WTC11 (cell line): Measurements from ENCODE around the gene ADGRG3. TPM values are rescaled to one million over a fixed set of nuclear protein-coding genes. Genes with fewer than 3 reads are reported as not detected.

Experiments
- ATAC-seq: fragments of 200-7000 bp; cut with Tn5 transposase; 2 replicates; pipeline ENCODE4 v1.10.0; 2021; ENCODE audit warnings: mild to moderate bottlenecking, moderate library complexity
- CTCF ChIA-PET: fragments of 300-600 bp; sonication (Branson Sonifier 250); formaldehyde crosslinking; loops from one replicate; lab custom pipeline; 2021; ENCODE audit warnings: antibody characterized with exemption; lab: Charles Lee
- POLR2A ChIA-PET: fragments of 350-600 bp; sonication (Branson Sonifier 250); formaldehyde crosslinking; loops from one replicate; lab custom pipeline; 2021; ENCODE audit warnings: antibody characterized with exemption; lab: Charles Lee
- DNase-seq: peaks from one replicate; pipeline ENCODE4 v3.0.0; 2021; ENCODE audit warnings: low spot score
- H3K27ac Mint-ChIP-seq: 2 replicates; pipeline ENCODE4 v1.8.0; 2021; ENCODE audit warnings: mixed read lengths
- H3K27me3 Mint-ChIP-seq: 2 replicates; pipeline ENCODE4 v1.8.0; 2021; ENCODE audit warnings: low read depth, mild to moderate bottlenecking, moderate library complexity, mixed read lengths
- H3K36me3 Mint-ChIP-seq: 2 replicates; pipeline ENCODE4 v1.8.0; 2021; ENCODE audit warnings: mixed read lengths
- H3K4me1 Mint-ChIP-seq: 2 replicates; pipeline ENCODE4 v1.8.0; 2022; ENCODE audit warnings: mixed read lengths
- H3K4me3 Mint-ChIP-seq: 2 replicates; pipeline ENCODE4 v1.8.0; 2021; ENCODE audit warnings: mild to moderate bottlenecking, moderate library complexity, mixed read lengths
- H3K9me3 Mint-ChIP-seq: 2 replicates; pipeline ENCODE4 v1.8.0; 2021; ENCODE audit warnings: mixed read lengths
- ESRRA ChIP-seq: sonication (generic); formaldehyde crosslinking; IDR thresholded peaks from 2 replicates; pipeline ENCODE4 v1.8.1; 2022; ENCODE audit warnings: mild to moderate bottlenecking, missing genetic modification reagents, borderline replicate concordance
- GABPB1 ChIP-seq: sonication (generic); formaldehyde crosslinking; IDR thresholded peaks from 2 replicates; pipeline ENCODE4 v1.8.1; 2023; ENCODE audit warnings: mild to moderate bottlenecking, missing genetic modification reagents
- GTF2I ChIP-seq: fragments of 250-450 bp; sonication (Bioruptor Pico); conservative IDR thresholded peaks from 2 replicates; pipeline ENCODE4 v1.4.0; 2021; ENCODE audit warnings: mild to moderate bottlenecking
- PRRX2 ChIP-seq: fragments of 250-450 bp; sonication (Bioruptor Pico); IDR thresholded peaks from 2 replicates; pipeline ENCODE4 v1.8.0; 2021; ENCODE audit warnings: mild to moderate bottlenecking
- SMAD3 ChIP-seq: sonication (generic); formaldehyde crosslinking; IDR thresholded peaks from 2 replicates; pipeline ENCODE4 v1.8.0; 2022; ENCODE audit warnings: missing genetic modification reagents, mild to moderate bottlenecking, borderline replicate concordance
- SP1 ChIP-seq: sonication (generic); formaldehyde crosslinking; conservative IDR thresholded peaks from 2 replicates; pipeline ENCODE4 v1.8.1; 2022; ENCODE audit warnings: missing genetic modification reagents
- ZNF219 ChIP-seq: sonication (generic); formaldehyde crosslinking; IDR thresholded peaks from 2 replicates; pipeline ENCODE4 v1.8.0; 2023; ENCODE audit warnings: missing genetic modification reagents, mild to moderate bottlenecking, borderline replicate concordance
- ZNF232 ChIP-seq: sonication (generic); formaldehyde crosslinking; IDR thresholded peaks from 2 replicates; pipeline ENCODE4 v1.8.0; 2022; ENCODE audit warnings: mild to moderate bottlenecking, missing genetic modification reagents
- ZNF263 ChIP-seq: sonication (generic); formaldehyde crosslinking; IDR thresholded peaks from 2 replicates; pipeline ENCODE4 v1.8.1; 2022; ENCODE audit warnings: low read depth, mild to moderate bottlenecking, moderate library complexity, missing genetic modification reagents
- ZNF317 ChIP-seq: sonication (generic); formaldehyde crosslinking; IDR thresholded peaks from 2 replicates; pipeline ENCODE4 v1.8.1; 2023; ENCODE audit warnings: low read depth, mild to moderate bottlenecking, moderate library complexity, missing genetic modification reagents, borderline replicate concordance
- total RNA-seq: library from RNA; stranded (reverse); gene quantifications from 3 replicates; pipeline ENCODE4 v1.2.3, GENCODE V29; 2021
- TF ChIP-seq, protein P1 (sequence below): sonication (generic); formaldehyde crosslinking; IDR thresholded peaks from 2 replicates; pipeline ENCODE4 v1.8.0; 2023; ENCODE audit warnings: missing genetic modification reagents, mild to moderate bottlenecking, borderline replicate concordance
- TF ChIP-seq, protein P2 (sequence below): fragments of 250-450 bp; sonication (Bioruptor Pico); IDR thresholded peaks from 2 replicates; pipeline ENCODE4 v1.9.0; 2021; ENCODE audit warnings: mild to moderate bottlenecking
- TF ChIP-seq, protein P3 (sequence below): sonication (generic); formaldehyde crosslinking; conservative IDR thresholded peaks from 2 replicates; pipeline ENCODE4 v1.8.1; 2022; ENCODE audit warnings: mild to moderate bottlenecking, missing genetic modification reagents
- TF ChIP-seq, protein P4 (sequence below): fragments of 250-450 bp; sonication (Bioruptor Pico); IDR thresholded peaks from 2 replicates; pipeline ENCODE4 v2.1.2; 2022; ENCODE audit warnings: mild to moderate bottlenecking, moderate library complexity
- TF ChIP-seq, protein P5 (sequence below): sonication (generic); formaldehyde crosslinking; IDR thresholded peaks from 2 replicates; pipeline ENCODE4 v1.8.1; 2023; ENCODE audit warnings: mild to moderate bottlenecking, moderate library complexity, missing genetic modification reagents
- TF ChIP-seq, protein P6 (sequence below): fragments of 200-600 bp; IDR thresholded peaks from 2 replicates; pipeline ENCODE4 v1.8.0; 2022; ENCODE audit warnings: antibody characterized with exemption

ADGRG3 gene
- total RNA-seq, 1 experiment from 2014 or later: 0.44 TPM

DNA sequence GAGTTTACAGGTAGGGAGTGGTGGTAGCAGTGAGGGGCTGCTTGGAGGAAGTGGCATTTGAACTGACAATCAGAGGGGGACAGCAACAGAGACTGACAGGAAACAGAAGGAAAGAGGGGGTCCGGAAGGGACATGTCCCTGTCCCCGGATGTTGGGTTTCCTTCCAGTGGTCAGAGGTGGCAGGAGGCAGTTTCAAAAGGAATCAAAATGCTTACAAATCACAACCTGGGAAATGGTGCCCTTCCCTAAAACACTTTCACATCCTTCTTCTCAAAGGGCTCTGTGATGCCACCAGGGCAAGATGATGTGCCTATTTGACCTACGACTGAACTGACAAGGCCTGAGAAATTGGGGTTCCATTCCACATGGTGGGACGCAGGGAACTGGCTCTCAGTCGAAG is 20.0 kb upstream of the ADGRG3 start (continued):
- TF ChIP-seq, protein P1, sequence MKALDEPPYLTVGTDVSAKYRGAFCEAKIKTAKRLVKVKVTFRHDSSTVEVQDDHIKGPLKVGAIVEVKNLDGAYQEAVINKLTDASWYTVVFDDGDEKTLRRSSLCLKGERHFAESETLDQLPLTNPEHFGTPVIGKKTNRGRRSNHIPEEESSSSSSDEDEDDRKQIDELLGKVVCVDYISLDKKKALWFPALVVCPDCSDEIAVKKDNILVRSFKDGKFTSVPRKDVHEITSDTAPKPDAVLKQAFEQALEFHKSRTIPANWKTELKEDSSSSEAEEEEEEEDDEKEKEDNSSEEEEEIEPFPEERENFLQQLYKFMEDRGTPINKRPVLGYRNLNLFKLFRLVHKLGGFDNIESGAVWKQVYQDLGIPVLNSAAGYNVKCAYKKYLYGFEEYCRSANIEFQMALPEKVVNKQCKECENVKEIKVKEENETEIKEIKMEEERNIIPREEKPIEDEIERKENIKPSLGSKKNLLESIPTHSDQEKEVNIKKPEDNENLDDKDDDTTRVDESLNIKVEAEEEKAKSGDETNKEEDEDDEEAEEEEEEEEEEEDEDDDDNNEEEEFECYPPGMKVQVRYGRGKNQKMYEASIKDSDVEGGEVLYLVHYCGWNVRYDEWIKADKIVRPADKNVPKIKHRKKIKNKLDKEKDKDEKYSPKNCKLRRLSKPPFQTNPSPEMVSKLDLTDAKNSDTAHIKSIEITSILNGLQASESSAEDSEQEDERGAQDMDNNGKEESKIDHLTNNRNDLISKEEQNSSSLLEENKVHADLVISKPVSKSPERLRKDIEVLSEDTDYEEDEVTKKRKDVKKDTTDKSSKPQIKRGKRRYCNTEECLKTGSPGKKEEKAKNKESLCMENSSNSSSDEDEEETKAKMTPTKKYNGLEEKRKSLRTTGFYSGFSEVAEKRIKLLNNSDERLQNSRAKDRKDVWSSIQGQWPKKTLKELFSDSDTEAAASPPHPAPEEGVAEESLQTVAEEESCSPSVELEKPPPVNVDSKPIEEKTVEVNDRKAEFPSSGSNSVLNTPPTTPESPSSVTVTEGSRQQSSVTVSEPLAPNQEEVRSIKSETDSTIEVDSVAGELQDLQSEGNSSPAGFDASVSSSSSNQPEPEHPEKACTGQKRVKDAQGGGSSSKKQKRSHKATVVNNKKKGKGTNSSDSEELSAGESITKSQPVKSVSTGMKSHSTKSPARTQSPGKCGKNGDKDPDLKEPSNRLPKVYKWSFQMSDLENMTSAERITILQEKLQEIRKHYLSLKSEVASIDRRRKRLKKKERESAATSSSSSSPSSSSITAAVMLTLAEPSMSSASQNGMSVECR (CRISPR knock-in tag): no peak
- TF ChIP-seq, all 79 proteins: peak for 0

DNA sequence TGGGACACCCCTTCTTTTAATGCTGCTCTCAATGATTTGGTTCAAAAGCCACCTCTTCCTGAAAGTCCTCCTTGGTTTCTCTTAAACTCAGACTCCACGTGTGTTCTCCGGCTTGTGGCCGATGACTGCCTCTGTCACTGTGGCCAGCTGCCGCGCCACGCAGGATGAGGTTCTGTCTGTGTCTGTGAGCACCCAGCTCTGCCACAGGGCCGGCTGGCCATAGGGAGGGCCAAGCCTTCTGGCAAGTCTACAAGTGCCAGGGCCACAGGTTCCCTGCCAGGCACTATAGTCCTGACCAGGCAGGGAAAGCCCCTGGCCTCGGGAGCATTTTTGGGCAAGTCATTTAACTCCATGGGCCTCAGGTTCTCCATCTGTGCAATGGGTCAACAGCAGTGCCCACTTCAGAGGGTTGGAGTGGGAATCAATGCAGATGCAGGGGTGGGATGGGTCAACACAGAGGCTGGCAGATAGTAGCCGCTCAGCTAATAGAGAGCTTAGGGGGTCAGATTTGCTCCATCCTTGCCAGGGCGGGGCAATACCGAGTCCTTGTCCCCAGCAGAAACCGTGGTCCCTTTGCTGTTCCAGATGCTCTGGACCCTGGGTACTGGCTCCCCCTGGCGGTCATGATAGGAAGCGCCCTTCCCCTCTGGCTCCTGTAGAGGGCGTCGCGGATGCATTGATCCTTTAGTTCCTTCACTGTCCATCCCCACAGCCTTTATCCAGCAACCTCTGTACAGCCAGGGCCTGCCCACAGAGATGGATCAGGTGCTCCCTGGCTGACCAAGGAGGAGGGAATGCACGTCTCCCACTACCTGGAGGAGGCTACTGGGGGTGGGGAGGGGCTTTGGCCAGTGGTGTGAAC is 19.3 kb upstream of the ADGRG3 start:
- H3K27ac Mint-ChIP-seq: 0 out of 2 replicates have a peak overlapping the region, but pooled peaks have one; percentile 53
- POLR2A ChIA-PET: no interaction called here

DNA sequence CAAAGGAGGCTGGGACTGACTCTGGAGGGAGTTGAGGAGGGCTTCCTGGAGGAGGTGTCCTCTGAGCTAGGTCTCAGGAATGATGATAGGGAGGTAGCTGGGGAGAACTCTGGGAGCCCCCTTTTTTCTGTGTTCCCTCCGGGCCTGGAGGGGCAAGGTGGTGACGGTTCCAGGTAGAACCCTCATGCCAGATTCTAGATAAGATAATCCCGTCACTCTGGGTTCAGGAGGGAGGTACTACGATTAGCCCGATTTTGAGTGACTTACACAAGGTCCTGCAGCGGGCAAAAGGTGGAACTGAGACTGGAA is 18.7 kb upstream of the ADGRG3 start:
- Mint-ChIP-seq H3K27me3 (no peaks in the 10 kb centered on the region; the same call in 1 of the 2 replicates), H3K27ac (0 out of 2 replicates have a peak overlapping the region, but pooled peaks have one; percentile 53), H3K4me1 (0 out of 2 replicates have a peak, but pooled peaks cover 3% of the 10 kb centered on the region), H3K4me3 (no peak overlapping the region), H3K36me3 (no peaks in the 10 kb centered on the region), H3K9me3 (no peaks in the 10 kb centered on the region)
- DNase-seq: no peak
- ChIA-PET CTCF (interaction anchor here (0.6 to 5.5 kb wide), 25 partner anchors 10 to 369 kb away, joined by 3 to 53 read pairs (median 6); partner anchors contain the start of genes ADGRG1, ADGRG3 and KATNB1), POLR2A (no interaction called here)
- no peak for TF ChIP-seq ESRRA
- TF ChIP-seq, protein P2, sequence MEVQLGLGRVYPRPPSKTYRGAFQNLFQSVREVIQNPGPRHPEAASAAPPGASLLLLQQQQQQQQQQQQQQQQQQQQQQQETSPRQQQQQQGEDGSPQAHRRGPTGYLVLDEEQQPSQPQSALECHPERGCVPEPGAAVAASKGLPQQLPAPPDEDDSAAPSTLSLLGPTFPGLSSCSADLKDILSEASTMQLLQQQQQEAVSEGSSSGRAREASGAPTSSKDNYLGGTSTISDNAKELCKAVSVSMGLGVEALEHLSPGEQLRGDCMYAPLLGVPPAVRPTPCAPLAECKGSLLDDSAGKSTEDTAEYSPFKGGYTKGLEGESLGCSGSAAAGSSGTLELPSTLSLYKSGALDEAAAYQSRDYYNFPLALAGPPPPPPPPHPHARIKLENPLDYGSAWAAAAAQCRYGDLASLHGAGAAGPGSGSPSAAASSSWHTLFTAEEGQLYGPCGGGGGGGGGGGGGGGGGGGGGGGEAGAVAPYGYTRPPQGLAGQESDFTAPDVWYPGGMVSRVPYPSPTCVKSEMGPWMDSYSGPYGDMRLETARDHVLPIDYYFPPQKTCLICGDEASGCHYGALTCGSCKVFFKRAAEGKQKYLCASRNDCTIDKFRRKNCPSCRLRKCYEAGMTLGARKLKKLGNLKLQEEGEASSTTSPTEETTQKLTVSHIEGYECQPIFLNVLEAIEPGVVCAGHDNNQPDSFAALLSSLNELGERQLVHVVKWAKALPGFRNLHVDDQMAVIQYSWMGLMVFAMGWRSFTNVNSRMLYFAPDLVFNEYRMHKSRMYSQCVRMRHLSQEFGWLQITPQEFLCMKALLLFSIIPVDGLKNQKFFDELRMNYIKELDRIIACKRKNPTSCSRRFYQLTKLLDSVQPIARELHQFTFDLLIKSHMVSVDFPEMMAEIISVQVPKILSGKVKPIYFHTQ (CRISPR knock-in tag): no peak
- TF ChIP-seq SP1 (CRISPR knock-in tag): no peak
- no peak for TF ChIP-seq PRRX2 (CRISPR knock-in tag)
- no peak for TF ChIP-seq ZNF219 (CRISPR knock-in tag)
- TF ChIP-seq GTF2I: no peak
- no peak for TF ChIP-seq SMAD3 (CRISPR knock-in tag)
- TF ChIP-seq, protein P3, sequence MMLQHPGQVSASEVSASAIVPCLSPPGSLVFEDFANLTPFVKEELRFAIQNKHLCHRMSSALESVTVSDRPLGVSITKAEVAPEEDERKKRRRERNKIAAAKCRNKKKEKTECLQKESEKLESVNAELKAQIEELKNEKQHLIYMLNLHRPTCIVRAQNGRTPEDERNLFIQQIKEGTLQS (CRISPR knock-in tag): no peak
- TF ChIP-seq, protein P4, sequence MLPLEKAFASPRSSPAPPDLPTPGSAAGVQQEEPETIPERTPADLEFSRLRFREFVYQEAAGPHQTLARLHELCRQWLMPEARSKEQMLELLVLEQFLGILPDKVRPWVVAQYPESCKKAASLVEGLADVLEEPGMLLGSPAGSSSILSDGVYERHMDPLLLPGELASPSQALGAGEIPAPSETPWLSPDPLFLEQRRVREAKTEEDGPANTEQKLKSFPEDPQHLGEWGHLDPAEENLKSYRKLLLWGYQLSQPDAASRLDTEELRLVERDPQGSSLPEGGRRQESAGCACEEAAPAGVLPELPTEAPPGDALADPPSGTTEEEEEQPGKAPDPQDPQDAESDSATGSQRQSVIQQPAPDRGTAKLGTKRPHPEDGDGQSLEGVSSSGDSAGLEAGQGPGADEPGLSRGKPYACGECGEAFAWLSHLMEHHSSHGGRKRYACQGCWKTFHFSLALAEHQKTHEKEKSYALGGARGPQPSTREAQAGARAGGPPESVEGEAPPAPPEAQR (CRISPR knock-in tag): no peak
- ATAC-seq: no peak

More for the DNA sequence above, 19.3 kb upstream of the ADGRG3 start:
- 0 out of 2 replicates have a peak, but pooled peaks cover 2% of the 10 kb centered on the region for H3K4me1 Mint-ChIP-seq
- H3K27me3 Mint-ChIP-seq: no peaks in the 10 kb centered on the region; the same call in 1 of the 2 replicates
- CTCF ChIA-PET: interaction anchor here (0.6 to 5.5 kb wide), 30 partner anchors 9 to 370 kb away, joined by 3 to 53 read pairs (median 6); partner anchors contain the start of genes ADGRG1, ADGRG3 and KATNB1
- no peaks in the 10 kb centered on the region for H3K9me3 Mint-ChIP-seq
- TF ChIP-seq GTF2I: peak; percentile 90; the same call in 1 of the 2 replicates
- TF ChIP-seq, protein P5, sequence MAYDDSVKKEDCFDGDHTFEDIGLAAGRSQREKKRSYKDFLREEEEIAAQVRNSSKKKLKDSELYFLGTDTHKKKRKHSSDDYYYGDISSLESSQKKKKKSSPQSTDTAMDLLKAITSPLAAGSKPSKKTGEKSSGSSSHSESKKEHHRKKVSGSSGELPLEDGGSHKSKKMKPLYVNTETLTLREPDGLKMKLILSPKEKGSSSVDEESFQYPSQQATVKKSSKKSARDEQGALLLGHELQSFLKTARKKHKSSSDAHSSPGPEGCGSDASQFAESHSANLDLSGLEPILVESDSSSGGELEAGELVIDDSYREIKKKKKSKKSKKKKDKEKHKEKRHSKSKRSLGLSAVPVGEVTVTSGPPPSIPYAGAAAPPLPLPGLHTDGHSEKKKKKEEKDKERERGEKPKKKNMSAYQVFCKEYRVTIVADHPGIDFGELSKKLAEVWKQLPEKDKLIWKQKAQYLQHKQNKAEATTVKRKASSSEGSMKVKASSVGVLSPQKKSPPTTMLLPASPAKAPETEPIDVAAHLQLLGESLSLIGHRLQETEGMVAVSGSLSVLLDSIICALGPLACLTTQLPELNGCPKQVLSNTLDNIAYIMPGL (CRISPR knock-in tag): peak; percentile 60; the same call in 1 of the 2 replicates
- TF ChIP-seq GABPB1 (CRISPR knock-in tag): peak; percentile 52; the same call in 1 of the 2 replicates
- TF ChIP-seq, protein P6, sequence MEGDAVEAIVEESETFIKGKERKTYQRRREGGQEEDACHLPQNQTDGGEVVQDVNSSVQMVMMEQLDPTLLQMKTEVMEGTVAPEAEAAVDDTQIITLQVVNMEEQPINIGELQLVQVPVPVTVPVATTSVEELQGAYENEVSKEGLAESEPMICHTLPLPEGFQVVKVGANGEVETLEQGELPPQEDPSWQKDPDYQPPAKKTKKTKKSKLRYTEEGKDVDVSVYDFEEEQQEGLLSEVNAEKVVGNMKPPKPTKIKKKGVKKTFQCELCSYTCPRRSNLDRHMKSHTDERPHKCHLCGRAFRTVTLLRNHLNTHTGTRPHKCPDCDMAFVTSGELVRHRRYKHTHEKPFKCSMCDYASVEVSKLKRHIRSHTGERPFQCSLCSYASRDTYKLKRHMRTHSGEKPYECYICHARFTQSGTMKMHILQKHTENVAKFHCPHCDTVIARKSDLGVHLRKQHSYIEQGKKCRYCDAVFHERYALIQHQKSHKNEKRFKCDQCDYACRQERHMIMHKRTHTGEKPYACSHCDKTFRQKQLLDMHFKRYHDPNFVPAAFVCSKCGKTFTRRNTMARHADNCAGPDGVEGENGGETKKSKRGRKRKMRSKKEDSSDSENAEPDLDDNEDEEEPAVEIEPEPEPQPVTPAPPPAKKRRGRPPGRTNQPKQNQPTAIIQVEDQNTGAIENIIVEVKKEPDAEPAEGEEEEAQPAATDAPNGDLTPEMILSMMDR: peak; percentile 100
- 0 out of 2 replicates have a peak, but pooled peaks have one; percentile 41 for TF ChIP-seq ZNF263 (CRISPR knock-in tag)
- no peak for TF ChIP-seq PRRX2 (CRISPR knock-in tag)
- peak; percentile 38; the same call in 1 of the 2 replicates for TF ChIP-seq ZNF232 (CRISPR knock-in tag)
- no peak for TF ChIP-seq ZNF317 (CRISPR knock-in tag)
- DNase-seq (peak; percentile 87), ATAC-seq (peak; percentile 90)
- no peak overlapping the region for H3K4me3 Mint-ChIP-seq
- no peaks in the 10 kb centered on the region for H3K36me3 Mint-ChIP-seq
